ENCODE results near the gene RUNDC3A.
"Not testable (repeated sequence)": the region's sequence is repeated elsewhere in the genome, so short reads cannot be mapped to it uniquely, and the experiment has no call there.

RUNDC3A gene

DNA sequence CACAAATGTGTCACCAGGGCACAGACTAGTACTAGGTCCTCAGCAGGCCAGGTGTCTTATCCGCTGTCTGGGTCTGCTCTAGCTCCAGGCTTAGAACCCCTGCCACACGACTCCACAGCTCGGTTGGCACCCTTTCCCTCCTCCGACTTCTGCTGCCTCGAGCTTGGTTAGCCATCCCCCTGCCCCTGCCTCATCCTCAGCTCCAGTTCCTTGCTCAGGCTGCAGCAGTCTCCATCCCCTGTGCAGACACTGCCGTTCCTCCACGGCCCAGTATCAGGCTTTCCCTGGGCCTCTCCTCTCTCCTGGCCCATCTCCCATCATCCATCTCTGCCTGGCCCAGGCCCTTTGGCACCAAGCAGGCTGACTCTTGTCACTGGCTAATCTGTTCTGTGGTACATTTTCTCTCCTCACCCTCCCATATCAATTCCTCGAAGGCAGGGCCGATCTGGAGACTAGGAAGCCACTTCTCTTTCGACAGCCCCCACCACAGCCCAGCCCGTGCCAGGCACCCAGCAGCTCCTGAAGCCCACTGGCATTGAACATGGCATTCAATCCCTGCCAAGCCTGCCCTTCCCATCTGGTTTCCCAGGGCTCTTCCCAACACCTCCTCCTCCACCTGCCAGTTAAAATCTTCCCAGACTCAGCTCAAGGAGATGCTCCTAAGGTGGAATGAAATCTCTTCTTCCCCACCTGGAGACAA, 35.3 kb downstream of the RUNDC3A start:
- DNase-seq (ENCODE audit: low read depth in 2 of 2) = no peak

DNA sequence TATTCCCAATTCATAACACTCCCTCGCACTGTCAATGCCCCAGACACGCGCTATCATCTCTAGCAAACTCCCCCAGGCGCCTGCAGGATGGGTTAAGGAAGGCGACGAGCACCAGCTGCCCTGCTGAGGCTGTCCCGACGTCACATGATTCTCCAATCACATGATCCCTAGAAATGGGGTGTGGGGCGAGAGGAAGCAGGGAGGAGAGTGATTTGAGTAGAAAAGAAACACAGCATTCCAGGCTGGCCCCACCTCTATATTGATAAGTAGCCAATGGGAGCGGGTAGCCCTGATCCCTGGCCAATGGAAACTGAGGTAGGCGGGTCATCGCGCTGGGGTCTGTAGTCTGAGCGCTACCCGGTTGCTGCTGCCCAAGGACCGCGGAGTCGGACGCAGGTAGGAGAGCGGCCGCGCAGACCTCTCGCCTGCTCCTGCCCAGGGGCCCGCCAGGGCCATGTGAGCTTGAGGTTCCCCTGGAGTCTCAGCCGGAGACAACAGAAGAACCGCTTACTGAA, 36.6 kb downstream of the RUNDC3A start, which contains the start of gene GRN:
GRN (plus strand) TSS at position 364 of the 515 bp plus-strand sequence. CDS start 3,863 bp downstream, outside the sequence.
- peak; percentile 71 to 83 for DNase-seq (ENCODE audit: low read depth in 2 of 2)

DNA sequence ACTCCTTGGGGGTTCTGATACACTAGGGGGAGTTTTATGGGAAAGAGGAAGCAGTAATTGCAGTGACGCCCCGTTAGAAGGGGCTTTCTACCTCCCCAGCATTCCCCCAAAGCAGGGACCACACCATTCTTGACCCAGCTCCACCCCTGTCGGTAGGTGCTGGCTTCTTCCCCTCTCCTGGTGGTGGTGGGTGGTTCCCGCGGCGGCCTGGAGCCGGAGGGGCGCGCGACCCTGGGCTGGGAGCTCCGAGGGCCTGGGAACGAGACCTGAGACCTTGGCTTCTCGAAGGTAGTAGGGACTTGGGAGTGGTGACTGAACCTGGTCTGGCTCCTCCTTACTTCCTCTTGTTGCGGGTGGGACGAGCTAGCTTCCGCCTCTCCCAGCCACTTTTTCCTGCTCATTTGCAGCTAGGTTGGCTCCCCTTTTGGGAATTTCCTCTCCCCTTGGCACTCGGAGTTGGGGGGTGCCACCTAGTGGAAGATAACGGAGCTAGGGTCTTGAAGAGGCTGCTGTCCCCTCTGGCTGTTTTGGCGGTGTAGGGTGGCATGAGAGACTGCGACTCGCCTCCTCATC, 37.1 kb downstream of the RUNDC3A start:
- no peak for DNase-seq (ENCODE audit: low read depth in 2 of 2)

DNA sequence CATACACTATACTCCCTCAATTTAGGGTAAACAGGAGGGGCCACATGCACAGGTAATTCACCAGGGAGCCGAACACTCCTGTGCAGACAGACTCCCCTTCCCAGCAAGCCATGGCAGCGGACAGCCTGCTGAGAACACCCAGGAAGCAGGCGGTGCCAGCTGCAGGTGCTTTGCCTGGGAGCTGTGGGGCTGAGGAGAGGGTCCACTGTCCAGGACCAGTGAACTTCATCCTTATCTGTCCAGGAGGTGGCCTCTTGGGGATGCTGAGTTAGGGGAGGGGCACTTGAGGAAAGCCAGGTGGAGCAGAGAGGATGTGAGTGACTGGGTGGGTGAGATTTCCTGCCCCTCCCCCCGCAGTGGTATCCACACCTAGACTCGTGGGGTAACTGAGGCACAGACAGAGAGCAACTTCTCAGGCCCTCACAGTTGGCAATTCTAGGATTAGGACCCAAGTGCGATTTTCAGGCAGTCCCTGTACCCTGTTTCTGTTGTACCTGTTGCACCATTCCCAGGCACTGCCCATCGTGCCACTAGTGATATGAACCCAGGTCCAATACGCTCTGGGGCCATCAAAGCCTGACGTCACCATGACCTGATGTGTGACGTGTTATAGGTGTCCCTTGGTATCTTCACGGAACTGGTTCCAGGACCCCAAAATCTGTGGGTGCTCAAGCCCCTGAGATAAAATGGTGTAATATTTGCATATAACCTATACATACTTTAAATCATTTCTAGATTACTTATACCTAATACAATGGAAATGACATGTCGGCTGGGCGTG, 37.9 kb downstream of the RUNDC3A start:
- DNase-seq (ENCODE audit: low read depth in 2 of 2) = no peak

DNA sequence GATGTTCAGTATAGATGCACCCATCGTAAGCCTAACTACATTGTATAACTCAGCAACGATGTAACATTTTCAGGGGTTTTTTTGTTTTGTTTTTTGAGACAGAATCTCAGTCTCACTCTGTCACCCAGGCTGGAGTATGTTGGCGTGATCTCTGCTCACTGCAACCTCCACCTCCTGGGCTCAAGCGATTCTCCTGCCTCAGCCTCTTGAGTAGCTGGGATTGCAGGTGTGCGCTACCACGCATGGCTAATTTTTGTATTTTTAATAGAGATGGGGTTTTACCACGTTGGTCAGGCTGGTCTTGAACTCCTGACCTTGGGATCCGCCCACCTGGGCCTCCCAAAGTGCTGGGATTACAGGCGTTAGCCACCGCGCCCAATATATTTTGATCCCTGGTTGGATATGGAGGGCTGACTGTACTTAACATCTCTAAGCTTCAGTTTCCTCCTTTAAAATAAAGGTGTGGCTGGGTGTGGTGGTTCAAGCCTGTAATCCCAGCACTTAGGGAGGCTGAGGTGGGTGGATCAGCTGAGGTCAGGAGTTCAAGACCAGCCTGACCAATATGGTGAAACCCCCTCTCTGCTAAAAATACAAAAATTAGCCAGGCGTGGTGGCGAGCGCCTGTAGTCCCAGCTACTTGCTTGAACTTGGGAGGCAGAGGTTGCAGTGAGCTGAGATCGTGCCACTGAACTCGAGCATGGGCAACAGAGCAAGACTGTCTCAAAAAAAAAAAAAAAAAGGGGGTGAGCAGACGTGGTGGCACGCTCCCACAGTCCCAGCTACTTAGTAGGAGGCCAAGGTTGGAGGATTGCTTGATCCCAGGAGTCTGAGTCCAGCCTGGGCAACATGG, 39.0 kb downstream of the RUNDC3A start:
- DNase-seq (ENCODE audit: low read depth in 2 of 2) = not testable (repeated sequence)

DNA sequence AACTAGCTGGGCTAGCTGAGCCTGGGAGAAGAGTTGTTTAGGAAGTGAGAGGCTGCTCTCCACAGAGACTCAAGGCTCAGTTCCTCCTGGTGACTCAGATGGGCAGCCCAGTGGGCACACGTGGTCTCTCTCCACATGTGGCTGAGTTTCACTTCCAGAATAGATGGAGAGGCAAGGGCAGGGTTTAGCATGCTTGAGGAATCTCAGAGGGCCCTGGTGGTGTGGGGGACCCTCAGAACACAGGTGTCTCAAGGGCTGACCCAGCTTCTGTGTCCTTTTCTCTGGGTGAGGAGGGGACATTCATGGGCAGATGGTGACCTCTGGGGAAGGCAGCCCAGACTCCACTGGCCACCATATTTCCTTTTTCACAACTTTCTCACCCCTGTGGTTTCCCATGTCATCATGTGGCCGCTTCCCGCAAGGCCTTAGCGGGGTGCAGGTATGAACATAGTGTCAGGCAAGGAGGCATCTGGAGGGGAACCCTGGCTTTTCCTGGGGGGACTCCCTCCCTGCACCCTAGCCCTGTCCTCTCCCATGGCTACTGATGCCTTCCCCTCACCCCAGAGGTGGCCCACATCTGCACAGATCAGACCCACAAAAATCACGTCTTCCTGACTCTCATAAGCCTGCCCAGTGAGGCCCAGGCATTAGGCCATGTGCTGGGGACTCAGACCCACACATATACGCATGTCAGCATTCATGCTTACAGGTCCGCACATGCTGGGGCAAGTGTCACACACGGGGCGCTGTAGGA, 40.0 kb downstream of the RUNDC3A start:
- DNase-seq (ENCODE audit: low read depth in 2 of 2) = no peak

DNA sequence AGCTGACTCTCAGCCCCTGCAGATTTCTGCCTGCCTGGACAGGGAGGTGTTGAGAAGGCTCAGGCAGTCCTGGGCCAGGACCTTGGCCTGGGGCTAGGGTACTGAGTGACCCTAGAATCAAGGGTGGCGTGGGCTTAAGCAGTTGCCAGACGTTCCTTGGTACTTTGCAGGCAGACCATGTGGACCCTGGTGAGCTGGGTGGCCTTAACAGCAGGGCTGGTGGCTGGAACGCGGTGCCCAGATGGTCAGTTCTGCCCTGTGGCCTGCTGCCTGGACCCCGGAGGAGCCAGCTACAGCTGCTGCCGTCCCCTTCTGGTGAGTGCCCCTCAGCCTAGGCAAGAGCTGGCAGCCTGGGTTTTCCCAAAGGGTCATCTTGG, 40.6 kb downstream of the RUNDC3A start:
- no peak for DNase-seq (ENCODE audit: low read depth in 2 of 2)

DNA sequence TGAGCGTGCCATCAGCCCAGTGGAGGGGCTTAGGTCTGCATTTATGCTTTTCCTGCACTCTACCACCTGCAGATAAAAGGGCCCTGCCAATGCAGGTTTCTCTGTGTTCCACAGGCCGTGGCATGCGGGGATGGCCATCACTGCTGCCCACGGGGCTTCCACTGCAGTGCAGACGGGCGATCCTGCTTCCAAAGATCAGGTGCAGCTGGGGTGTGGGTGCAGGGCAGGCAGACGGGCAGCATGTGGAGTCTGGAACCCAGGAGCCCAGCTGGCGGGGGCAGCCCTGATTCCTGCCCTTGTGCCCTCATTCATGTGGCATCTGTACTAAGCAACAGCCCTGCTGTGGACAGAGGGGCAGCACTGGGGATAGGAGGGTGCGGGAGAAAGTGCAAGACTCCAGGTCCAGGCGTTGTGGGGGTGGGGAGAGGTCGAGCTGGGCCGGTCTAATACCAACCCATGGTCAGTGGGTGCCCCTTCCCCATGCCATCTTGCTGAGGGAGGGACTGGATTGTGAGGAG, 41.2 kb downstream of the RUNDC3A start:
- no peak for DNase-seq (ENCODE audit: low read depth in 2 of 2)

DNA sequence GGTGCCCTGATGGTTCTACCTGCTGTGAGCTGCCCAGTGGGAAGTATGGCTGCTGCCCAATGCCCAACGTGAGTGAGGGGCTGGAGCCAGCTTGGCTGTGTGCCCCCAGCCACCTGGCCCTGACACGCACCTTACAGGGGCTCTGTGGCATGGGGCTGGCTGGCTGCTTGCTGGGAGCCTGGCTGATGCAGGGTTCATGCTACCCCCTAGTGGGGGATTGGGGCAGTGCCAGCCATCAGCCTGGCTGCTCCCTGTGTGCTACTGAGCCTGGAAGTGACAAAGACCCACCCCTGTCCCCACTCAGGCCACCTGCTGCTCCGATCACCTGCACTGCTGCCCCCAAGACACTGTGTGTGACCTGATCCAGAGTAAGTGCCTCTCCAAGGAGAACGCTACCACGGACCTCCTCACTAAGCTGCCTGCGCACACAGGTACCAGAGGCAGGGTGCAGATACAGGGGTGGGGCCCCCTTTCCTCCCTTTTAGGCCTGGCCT, 42.4 kb downstream of the RUNDC3A start:
- DNase-seq (ENCODE audit: low read depth in 2 of 2) = peak; percentile 45 to 66

DNA sequence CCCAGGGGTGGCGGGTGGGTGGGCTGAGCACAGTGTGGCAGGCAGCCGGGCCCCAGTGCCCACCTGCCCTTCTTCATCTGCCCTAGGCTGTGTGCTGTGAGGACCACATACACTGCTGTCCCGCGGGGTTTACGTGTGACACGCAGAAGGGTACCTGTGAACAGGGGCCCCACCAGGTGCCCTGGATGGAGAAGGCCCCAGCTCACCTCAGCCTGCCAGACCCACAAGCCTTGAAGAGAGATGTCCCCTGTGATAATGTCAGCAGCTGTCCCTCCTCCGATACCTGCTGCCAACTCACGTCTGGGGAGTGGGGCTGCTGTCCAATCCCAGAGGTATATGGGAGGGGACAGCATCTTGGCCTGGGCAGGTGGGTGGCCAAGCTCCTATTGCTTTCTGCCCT, 43.1 kb downstream of the RUNDC3A start:
- DNase-seq (ENCODE audit: low read depth in 2 of 2) = no peak

DNA sequence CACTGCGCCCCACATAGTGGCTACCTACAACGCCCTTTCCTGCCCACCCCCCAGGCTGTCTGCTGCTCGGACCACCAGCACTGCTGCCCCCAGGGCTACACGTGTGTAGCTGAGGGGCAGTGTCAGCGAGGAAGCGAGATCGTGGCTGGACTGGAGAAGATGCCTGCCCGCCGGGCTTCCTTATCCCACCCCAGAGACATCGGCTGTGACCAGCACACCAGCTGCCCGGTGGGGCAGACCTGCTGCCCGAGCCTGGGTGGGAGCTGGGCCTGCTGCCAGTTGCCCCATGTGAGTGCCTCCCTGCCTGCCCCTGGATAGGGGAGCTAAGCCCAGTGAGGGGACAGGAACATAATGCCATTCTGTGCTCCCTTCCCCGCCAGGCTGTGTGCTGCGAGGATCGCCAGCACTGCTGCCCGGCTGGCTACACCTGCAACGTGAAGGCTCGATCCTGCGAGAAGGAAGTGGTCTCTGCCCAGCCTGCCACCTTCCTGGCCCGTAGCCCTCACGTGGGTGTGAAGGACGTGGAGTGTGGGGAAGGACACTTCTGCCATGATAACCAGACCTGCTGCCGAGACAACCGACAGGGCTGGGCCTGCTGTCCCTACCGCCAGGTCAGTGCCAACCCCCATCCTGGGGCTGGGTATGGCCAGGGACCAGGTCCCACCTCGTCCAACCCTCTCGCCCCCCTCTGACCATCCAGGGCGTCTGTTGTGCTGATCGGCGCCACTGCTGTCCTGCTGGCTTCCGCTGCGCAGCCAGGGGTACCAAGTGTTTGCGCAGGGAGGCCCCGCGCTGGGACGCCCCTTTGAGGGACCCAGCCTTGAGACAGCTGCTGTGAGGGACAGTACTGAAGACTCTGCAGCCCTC, 43.8 kb downstream of the RUNDC3A start:
- no peak for DNase-seq (ENCODE audit: low read depth in 2 of 2)

DNA sequence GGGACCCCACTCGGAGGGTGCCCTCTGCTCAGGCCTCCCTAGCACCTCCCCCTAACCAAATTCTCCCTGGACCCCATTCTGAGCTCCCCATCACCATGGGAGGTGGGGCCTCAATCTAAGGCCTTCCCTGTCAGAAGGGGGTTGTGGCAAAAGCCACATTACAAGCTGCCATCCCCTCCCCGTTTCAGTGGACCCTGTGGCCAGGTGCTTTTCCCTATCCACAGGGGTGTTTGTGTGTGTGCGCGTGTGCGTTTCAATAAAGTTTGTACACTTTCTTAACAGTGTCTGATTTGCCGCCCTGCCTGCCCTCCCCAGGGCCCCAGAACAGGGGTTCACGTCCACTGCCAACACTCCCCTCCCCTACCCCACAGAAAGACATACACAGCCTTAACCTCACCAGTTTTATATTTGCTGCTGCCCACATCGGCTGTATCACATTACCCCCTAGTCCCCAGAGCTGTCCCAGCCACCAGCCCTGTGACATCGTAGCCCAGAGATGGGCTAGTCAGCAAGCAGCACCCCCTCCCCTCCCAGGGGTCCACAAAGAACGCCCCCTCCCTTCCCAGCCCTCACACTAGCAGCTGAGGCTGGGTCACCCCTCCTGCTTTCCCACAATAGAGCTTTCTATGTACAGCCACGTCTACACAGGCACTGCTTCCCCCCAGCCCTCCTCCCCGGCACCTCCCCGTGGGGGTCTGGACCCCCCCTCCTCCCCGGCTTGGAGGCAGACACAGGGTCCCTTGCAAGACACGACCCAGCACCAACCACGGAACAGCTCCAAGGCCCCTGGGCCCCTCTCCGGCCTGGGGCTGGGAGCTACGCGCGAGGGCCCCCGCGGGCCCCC, 44.6 kb downstream of the RUNDC3A start:
- no peak for DNase-seq (ENCODE audit: low read depth in 2 of 2)

DNA sequence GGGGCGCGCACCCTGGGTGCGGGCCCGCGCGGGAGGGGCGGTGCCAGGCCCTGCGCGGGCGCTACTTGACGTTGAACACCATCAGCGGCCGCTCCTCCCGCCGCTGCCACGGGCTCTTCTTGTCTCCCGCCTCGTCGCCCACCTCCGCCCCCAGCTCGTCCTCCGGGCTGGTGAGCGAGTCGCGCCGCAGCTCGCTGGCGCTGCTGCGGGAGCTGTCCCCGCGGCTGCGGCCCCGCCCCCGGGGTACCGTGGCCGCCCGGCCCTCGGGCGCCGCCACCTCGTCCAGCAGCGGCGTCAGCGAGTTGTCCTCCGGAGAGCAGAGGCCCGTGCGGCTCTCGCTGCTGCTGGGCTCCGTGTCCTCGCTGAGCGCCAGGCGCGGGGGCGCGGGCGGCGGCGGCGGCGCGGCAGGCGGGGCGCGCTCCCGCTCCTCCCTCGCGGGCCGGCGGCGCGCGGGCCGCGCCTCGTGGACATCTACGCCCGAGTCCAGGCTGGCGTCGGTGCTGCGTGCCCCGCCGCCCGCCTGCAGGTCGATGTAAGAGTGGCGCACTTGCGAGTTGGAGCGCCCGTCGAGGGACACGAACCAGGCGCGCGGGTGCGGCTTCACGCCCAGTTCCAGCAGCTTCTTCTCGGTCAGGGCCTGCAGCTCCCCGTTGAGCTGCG, 45.4 kb downstream of the RUNDC3A start:
- DNase-seq (ENCODE audit: low read depth in 2 of 2) = no peak

DNA sequence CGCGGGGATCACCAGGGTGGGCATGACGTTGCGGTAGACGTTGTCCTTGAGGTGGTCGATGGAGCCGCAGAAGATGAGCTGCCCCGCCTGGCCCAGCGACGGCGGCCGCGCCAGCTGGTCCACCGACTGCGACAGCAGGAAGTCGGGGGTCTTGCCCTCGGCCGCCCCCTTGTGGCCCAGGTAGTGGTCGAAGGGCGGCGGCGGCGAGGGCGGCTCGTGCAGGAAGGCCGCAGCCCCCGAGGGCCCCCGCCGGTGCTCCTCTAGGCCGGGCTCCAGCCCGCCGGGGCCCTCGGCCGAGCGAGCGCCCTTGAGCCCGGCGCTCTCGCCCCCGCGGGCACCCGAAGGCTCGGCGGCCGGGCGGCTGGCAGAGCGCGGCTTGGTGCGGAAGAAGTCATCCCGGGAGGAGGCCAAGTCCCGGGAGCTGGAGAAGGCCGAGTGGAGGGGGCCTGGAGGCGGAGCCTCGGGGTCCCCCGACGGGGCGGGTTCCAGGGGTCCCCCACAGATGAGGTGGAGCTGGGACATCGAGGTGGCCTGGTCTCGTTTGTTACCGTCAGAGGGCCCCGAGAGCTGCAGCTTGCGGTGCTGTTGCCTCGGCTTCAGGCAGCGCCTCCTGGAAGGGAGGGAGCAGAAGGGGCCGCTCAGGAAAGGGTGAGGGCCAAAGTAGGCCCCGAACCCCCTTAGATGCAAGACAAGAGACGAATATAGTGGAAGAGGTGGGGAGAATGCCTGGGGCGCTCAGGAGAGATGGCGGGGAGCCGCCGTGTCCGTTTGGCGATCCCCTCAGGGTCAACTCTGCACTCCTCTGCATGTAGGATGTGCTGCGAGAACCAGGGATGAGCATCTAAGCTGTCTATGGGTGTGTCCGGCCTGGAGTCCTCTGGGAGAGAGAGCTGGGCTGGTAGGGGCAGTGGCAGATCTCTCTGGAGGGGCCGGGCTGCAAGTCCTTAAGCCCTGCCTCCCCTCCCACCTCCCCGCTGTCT, 46.5 kb downstream of the RUNDC3A start:
- peak in 1 of 2 experiments; percentile 44 for DNase-seq (ENCODE audit: low read depth in 2 of 2)

DNA sequence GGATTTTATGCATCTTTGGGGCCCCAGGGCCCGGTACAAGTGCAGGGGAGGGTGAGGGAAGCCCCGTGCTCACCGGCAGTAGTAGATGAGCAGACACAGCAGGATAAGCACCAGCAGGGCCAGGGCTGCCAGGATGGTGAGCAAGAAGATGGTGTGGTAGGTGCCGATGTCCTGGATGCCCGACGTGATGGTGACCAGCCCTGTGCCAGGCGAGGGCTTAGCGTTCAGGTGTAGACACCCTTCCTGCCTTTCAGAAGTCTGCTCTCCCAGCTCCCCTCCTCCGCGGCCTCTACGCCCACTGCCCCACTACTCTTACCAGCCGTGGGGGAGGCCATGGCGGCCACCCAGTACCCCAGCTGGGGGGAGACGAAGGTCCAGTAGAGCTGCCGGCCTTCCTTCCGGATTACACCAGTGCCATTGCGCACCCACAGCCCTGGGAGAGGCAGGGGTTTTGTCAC, 47.3 kb downstream of the RUNDC3A start:
- no peak for DNase-seq (ENCODE audit: low read depth in 2 of 2)

DNA sequence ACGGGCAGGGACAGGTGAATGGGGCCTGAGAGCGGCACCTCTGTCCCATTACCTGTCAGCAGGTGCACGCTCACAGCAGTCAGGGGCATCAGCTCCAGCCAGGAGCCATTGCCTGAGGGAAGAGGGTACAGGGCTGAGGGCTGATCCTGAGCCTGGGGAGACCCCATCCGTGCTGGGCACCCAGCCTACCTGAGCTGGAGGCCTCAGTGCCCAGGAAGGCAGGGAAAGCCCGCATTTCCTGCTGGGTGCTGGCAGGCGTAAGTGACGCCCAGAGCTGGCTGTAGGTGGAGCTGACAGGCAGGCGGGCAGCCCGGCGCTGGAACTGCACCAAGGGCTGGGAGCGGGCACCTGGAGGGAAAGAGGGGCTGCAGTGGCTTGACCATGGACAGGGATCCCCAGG, 47.8 kb downstream of the RUNDC3A start:
- DNase-seq (ENCODE audit: low read depth in 2 of 2) = no peak

DNA sequence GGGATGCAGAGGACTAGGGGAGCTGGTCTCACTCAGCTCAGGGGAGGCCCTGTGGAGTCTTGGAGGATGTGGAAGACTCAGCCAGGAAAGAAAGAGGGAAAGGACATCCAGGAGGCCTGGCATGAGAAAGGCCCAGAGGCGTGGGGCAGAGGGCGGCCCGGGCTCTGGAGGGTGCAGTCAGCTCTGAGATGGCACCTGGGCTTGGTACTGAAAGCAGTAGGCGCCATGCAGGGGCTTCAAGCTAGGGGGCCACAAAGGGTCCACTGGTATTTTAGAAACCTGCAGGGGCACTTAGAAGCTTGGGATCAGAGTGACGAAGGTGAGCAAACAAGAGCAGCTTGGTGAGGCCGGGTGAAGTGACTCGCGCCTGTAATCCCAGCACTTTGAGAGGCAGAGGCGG, 49.7 kb downstream of the RUNDC3A start:
- no peak for DNase-seq (ENCODE audit: low read depth in 2 of 2)
